Gastroesophageal sphincter (tissue), 4 donors: ENCODE results near the gene PNO1. TPM values are rescaled to one million over a fixed set of nuclear protein-coding genes. Genes with fewer than 3 reads are reported as not detected.

ENCODE experiments used
- ATAC-seq: fragments of 150-250 bp; one replicate; pipeline ENCODE4 v1.9.1; 2016; ENCODE audit warnings: mild to moderate bottlenecking, moderate library complexity
- H3K27ac ChIP-seq, 4 donors: fragments of 200-600 bp; sonication (generic) in 3 of 4; 1 replicate in 3 of 4; 2 replicates in 1 of 4; pipeline ENCODE4 v1.5.1; 2016 to 2019
- H3K27me3 ChIP-seq: fragments of 200-600 bp; sonication (generic); one replicate; pipeline ENCODE4 v1.5.1; 2019
- H3K36me3 ChIP-seq, 2 donors: fragments of 200-600 bp; sonication (generic); one replicate each; pipeline ENCODE4 v1.5.1; 2019; ENCODE audit warnings: control low read depth in 1 of 2
- H3K4me1 ChIP-seq, 3 donors: fragments of 200-600 bp; sonication (generic); 1 replicate in 2 of 3; 2 replicates in 1 of 3; pipeline ENCODE4 v1.5.1; 2016 to 2019; ENCODE audit warnings: control low read depth in 2 of 3
- H3K4me3 ChIP-seq, 2 donors: fragments of 200-600 bp; sonication (generic); one replicate each; pipeline ENCODE4 v1.5.1; 2019; ENCODE audit warnings: mild to moderate bottlenecking in 1 of 2, moderate library complexity in 1 of 2
- H3K9me3 ChIP-seq, 3 donors: fragments of 200-600 bp; sonication (generic); one replicate each; pipeline ENCODE4 v1.5.1; 2017 to 2019; ENCODE audit warnings: control low read depth in 2 of 3
- CTCF ChIP-seq, 4 experiments: fragments of 200-600 bp in 2 of 4; fragments of 450-650 bp in 2 of 4; sonication (generic) in 1 of 4; IDR thresholded peaks; one replicate each; pipeline ENCODE4 v1.5.1; 2017 to 2019; ENCODE audit warnings: antibody characterized with exemption in 4 of 4, mild to moderate bottlenecking in 2 of 4, moderate library complexity in 2 of 4
- EP300 ChIP-seq: sonication (generic); formaldehyde crosslinking; IDR thresholded peaks from one replicate; pipeline ENCODE4 v1.6.1; 2017; ENCODE audit warnings: antibody characterized with exemption, mild to moderate bottlenecking
- POLR2A ChIP-seq, 2 donors: fragments of 450-650 bp; IDR thresholded peaks; one replicate each; pipeline ENCODE4 v1.6.1; 2017; ENCODE audit warnings: antibody characterized with exemption in 2 of 2, mild to moderate bottlenecking in 2 of 2, moderate library complexity in 1 of 2
- POLR2AphosphoS5 ChIP-seq: sonication (generic); formaldehyde crosslinking; IDR thresholded peaks from one replicate; pipeline ENCODE4 v1.6.1; 2017; ENCODE audit warnings: antibody characterized with exemption
- WGBS, 2 donors: methylation state at CpG; one replicate each; pipeline ENCODE4 v1.1.5; 2018; ENCODE audit warnings: low coverage in 1 of 2; 5-methylcytosine and 5-hydroxymethylcytosine counted together
- total RNA-seq, 4 donors: library from RNA; depleted of rRNA; stranded (reverse); fragments of >200 nt; gene quantifications; one replicate each; pipeline ENCODE4 v1.1.0, GENCODE V29; 2016

The PNO1 gene
- total RNA-seq, 4 donors from 2014 or later, result 11.7 to 25.3 (median 19.3) TPM

GRCh38 chr2:68167186-68167585 is 9.5 kb downstream of the PNO1 start:
- Histone ChIP-seq H3K27ac (no peak overlapping the region), H3K4me1 (no peaks in the 10 kb centered on the region), H3K4me3 (no peak overlapping the region), H3K36me3 (peaks cover 0 to 87% of the 10 kb centered on the region in 2 donors), H3K9me3 (no peaks in the 10 kb centered on the region), H3K27me3 (no peaks in the 10 kb centered on the region)
- no peak for ATAC-seq
- no peak for TF ChIP-seq CTCF (IDR thresholded peaks at IDR 0.05)
- 28 to 92% methylated on average over 2 to 3 of the region's 3 CpGs for WGBS, 2 donors

DNA sequence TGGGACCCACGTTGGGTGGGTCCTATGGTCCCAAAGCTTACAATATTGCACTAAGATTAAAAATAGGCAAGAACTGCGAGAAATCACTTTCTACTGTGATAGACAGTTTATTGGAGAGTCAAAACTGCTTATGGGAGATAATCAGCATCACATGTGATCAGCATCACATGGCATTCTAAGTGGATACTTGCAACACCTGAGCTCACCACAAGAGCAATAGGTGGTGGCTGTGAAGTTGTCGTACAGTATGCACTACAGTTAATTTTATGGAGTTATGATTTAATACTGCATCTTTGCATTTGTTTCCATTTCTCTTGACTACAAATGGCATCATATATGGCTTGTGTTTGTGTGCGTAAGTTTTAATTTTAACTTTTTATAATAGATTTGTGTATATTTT is 11.6 kb downstream of the PNO1 start:
- peaks cover 0 to 84% of the 10 kb centered on the region in 2 donors for H3K36me3 ChIP-seq
- ATAC-seq, result no peak
- H3K4me3 ChIP-seq, result no peak overlapping the region
- TF ChIP-seq POLR2A (IDR thresholded peaks at IDR 0.05) (no peak), CTCF (IDR thresholded peaks at IDR 0.05) (no peak), POLR2AphosphoS5 (no peak), EP300 (no peak)
- 84 to 100% methylated on average over 3 to 4 of the region's 4 CpGs for WGBS, 2 donors
- no peaks in the 10 kb centered on the region for H3K4me1 ChIP-seq
- H3K9me3 ChIP-seq, result no peaks in the 10 kb centered on the region
- H3K27me3 ChIP-seq, result no peaks in the 10 kb centered on the region
- H3K27ac ChIP-seq, result no peak overlapping the region

DNA sequence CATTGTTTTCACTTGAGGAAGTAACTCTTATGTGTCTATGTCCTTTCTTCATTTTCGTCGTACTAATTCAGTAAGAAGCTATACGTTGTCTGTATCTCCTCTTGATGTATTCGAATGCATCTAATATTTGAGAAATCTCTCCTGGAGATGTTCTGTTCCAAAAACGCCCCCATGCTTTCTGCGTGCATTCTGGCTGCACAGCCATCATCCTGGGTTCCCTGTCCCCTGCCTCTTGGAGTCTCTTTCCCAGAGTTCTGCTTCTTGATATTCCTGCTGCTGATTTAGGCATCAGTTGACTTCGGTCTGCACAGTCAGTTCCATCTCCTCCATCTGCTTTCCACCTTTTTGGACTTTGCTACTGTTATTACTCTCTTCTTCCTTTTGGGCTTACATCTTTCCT is 13.5 kb downstream of the PNO1 start:
- no peaks in the 10 kb centered on the region for H3K9me3 ChIP-seq
- H3K4me3 ChIP-seq, result no peak overlapping the region
- no peaks in the 10 kb centered on the region for H3K4me1 ChIP-seq
- 94 to 95% methylated on average over 4 to 7 of the region's 7 CpGs for WGBS, 2 donors
- peaks cover 0 to 87% of the 10 kb centered on the region in 2 donors for H3K36me3 ChIP-seq
- no peak overlapping the region for H3K27ac ChIP-seq
- TF ChIP-seq EP300 (no peak), POLR2A (IDR thresholded peaks at IDR 0.05) (no peak), POLR2AphosphoS5 (no peak), CTCF (IDR thresholded peaks at IDR 0.05) (no peak)
- no peak for ATAC-seq
- no peaks in the 10 kb centered on the region for H3K27me3 ChIP-seq

GRCh38 chr2:68171684-68172083 is 14.0 kb downstream of the PNO1 start:
- ATAC-seq, result no peak
- WGBS, 2 donors, result 85 to 87% methylated on average over 3 to 4 of the region's 4 CpGs
- TF ChIP-seq EP300, result no peak
- TF ChIP-seq POLR2AphosphoS5, result no peak
- no peak for TF ChIP-seq CTCF (IDR thresholded peaks at IDR 0.05)
- no peak for TF ChIP-seq POLR2A (IDR thresholded peaks at IDR 0.05)
- no peak overlapping the region for H3K27ac ChIP-seq
- peaks cover 0 to 82% of the 10 kb centered on the region in 2 donors for H3K36me3 ChIP-seq
- no peaks in the 10 kb centered on the region for H3K4me1 ChIP-seq
- no peaks in the 10 kb centered on the region for H3K9me3 ChIP-seq
- no peaks in the 10 kb centered on the region for H3K27me3 ChIP-seq
- no peak overlapping the region for H3K4me3 ChIP-seq

DNA sequence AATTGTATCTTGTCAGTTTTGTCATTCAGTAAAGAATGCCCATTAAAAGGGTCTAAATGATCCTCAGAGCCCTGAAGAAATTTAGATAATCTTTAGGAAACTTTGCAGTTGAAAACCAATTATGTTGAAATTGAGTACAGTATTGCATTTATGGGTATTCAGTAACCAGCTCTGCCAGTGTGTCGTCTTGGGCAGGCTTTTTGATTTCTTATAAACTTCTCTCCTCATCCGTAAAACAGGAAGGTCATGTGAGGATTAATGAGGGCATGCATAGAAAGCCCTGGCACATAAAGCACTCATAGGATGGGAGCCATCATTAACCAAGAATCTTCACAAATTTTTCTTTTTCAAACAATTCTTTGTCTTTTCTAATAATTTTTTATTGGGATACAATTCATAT is 14.8 kb downstream of the PNO1 start:
- peaks cover 0 to 78% of the 10 kb centered on the region in 2 donors for H3K36me3 ChIP-seq
- no peak overlapping the region for H3K27ac ChIP-seq
- no peaks in the 10 kb centered on the region for H3K27me3 ChIP-seq
- WGBS, 2 donors, result 82% methylated on average over 2 of the region's 2 CpGs
- no peaks in the 10 kb centered on the region for H3K4me1 ChIP-seq
- no peak for TF ChIP-seq EP300
- no peak for TF ChIP-seq POLR2A (IDR thresholded peaks at IDR 0.05)
- TF ChIP-seq CTCF (IDR thresholded peaks at IDR 0.05), result no peak
- TF ChIP-seq POLR2AphosphoS5, result no peak
- no peak overlapping the region for H3K4me3 ChIP-seq
- ATAC-seq, result no peak
- H3K9me3 ChIP-seq, result no peaks in the 10 kb centered on the region
